ENCODE data around the gene NIPAL3. TPM values are rescaled to one million over a fixed set of nuclear protein-coding genes. Genes with fewer than 3 reads are reported as not detected.

NIPAL3 gene
- total RNA-seq, 1 donor from 2014 or later: 23.7 TPM

GRCh38 chr1:24388331-24388885 lies 27.2 kb upstream of the NIPAL3 start:
- intact Hi-C loops (cut with DNase I): loop anchor here (10.0 kb wide), 1 partner anchor 724 kb away; no protein-coding TSS in a partner anchor

GRCh38 chr1:24389231-24389678 lies 26.3 kb upstream of the NIPAL3 start:
- ATAC-seq: no peak
- intact Hi-C loops (cut with DNase I): loop anchor here (10.0 kb wide), 1 partner anchor 724 kb away; no protein-coding TSS in a partner anchor
- DNase-seq (ENCODE audit: low spot score): no peak

More at GRCh38 chr1:24388331-24388885, 27.2 kb upstream of the NIPAL3 start:
- ATAC-seq (no peak), DNase-seq (ENCODE audit: low spot score) (no peak)

GRCh38 chr1:24390924-24391782 lies 24.4 kb upstream of the NIPAL3 start:
- DNase-seq (ENCODE audit: low spot score): peak; percentile 81
- intact Hi-C loops (cut with DNase I): loop anchor here (5.0 kb wide), 1 partner anchor 194 kb away; no protein-coding TSS in a partner anchor
- peak; percentile 96 for ATAC-seq

- intact Hi-C loops (cut with DNase I): loop anchor here (5.0 kb wide), 1 partner anchor 195 kb away; no protein-coding TSS in a partner anchor
- DNase-seq (ENCODE audit: low spot score): peak; percentile 80
- peak; percentile 89 for ATAC-seq
Measured at GRCh38 chr1:24391882-24392603, 23.6 kb upstream of the NIPAL3 start.

- ATAC-seq (no peak), DNase-seq (ENCODE audit: low spot score) (no peak)
- intact Hi-C loops (cut with DNase I): loop anchor here (5.0 kb wide), 1 partner anchor 195 kb away; no protein-coding TSS in a partner anchor
Measured at GRCh38 chr1:24392604-24392946, 23.0 kb upstream of the NIPAL3 start.

GRCh38 chr1:24392982-24393650 lies 22.5 kb upstream of the NIPAL3 start:
- ATAC-seq: no peak
- intact Hi-C loops (cut with DNase I): loop anchor here (5.0 kb wide), 1 partner anchor 196 kb away; no protein-coding TSS in a partner anchor
- DNase-seq (ENCODE audit: low spot score): no peak

- ATAC-seq: no peak
- intact Hi-C loops (cut with DNase I): loop anchor here (5.0 kb wide), 1 partner anchor 197 kb away; no protein-coding TSS in a partner anchor
- DNase-seq (ENCODE audit: low spot score): no peak
Measured at GRCh38 chr1:24393892-24394291, 21.7 kb upstream of the NIPAL3 start.

- intact Hi-C loops (cut with DNase I): no loop called here
- no peak for DNase-seq (ENCODE audit: low spot score)
Measured at GRCh38 chr1:24400065-24400464, 15.5 kb upstream of the NIPAL3 start.

GRCh38 chr1:24403806-24404205 lies 11.8 kb upstream of the NIPAL3 start:
- intact Hi-C loops (cut with DNase I): no loop called here
- ATAC-seq: no peak

More at GRCh38 chr1:24400065-24400464, 15.5 kb upstream of the NIPAL3 start:
- no peak for ATAC-seq

GRCh38 chr1:24406788-24407187 lies 8.8 kb upstream of the NIPAL3 start:
- intact Hi-C loops (cut with DNase I): no loop called here
- ATAC-seq (no peak), DNase-seq (ENCODE audit: low spot score) (no peak)

More at GRCh38 chr1:24403806-24404205, 11.8 kb upstream of the NIPAL3 start:
- DNase-seq (ENCODE audit: low spot score): no peak

- ATAC-seq (no peak), DNase-seq (ENCODE audit: low spot score) (no peak)
- intact Hi-C loops (cut with DNase I): no loop called here
Measured at GRCh38 chr1:24409535-24409934, 6.1 kb upstream of the NIPAL3 start.

- intact Hi-C loops (cut with DNase I): no loop called here
- no peak for DNase-seq (ENCODE audit: low spot score)
- ATAC-seq: no peak
Measured at GRCh38 chr1:24410750-24411149, 4.9 kb upstream of the NIPAL3 start.

- intact Hi-C loops (cut with DNase I): no loop called here
- DNase-seq (ENCODE audit: low spot score) (no peak), ATAC-seq (no peak)
Measured at GRCh38 chr1:24411963-24412362, 3.6 kb upstream of the NIPAL3 start.

- ATAC-seq (no peak), DNase-seq (ENCODE audit: low spot score) (no peak)
- intact Hi-C loops (cut with DNase I): no loop called here
Measured at GRCh38 chr1:24412408-24412807, 3.2 kb upstream of the NIPAL3 start.

- intact Hi-C loops (cut with DNase I): no loop called here
- ATAC-seq: peak; percentile 81
- DNase-seq (ENCODE audit: low spot score): peak; percentile 78
Measured at GRCh38 chr1:24413350-24414163, 2.0 kb upstream of the NIPAL3 start, which contains the start of gene STPG1. TSS of gene STPG1 (minus strand) at chr1:24413782. CDS start at chr1:24401388, 12,394 bp downstream.

GRCh38 chr1:24414775-24415333 lies 748 bp upstream of the NIPAL3 start:
- intact Hi-C loops (cut with DNase I): no loop called here
- no peak for ATAC-seq

GRCh38 chr1:24415910-24416665 lies 486 bp downstream of the NIPAL3 start:
- DNase-seq (ENCODE audit: low spot score) (no peak), ATAC-seq (peak; percentile 6)
- intact Hi-C loops (cut with DNase I): no loop called here

More at GRCh38 chr1:24414775-24415333, 748 bp upstream of the NIPAL3 start:
- no peak for DNase-seq (ENCODE audit: low spot score)

All from sciatic nerve (tissue), 2 donors.